Fibroblast of mammary gland (primary cell): Measurements from ENCODE around the gene CHRM3.
"Not testable (repeated sequence)": the region's sequence is repeated elsewhere in the genome, so short reads cannot be mapped to it uniquely, and the experiment has no call there.

ENCODE experiments used
- DNase-seq: peaks from one replicate; pipeline ENCODE4 v3.0.0-alpha.2; 2010; ENCODE audit warnings: low read depth
- H3K4me3 ChIP-seq: 2 replicates; pipeline ENCODE4 v1.5.1; 2011; ENCODE audit warnings: low read depth, mild to moderate bottlenecking, low read length, moderate library complexity; ENCODE audit not compliant: control insufficient read depth
- TF ChIP-seq, protein P1 (sequence below): conservative IDR thresholded peaks from 2 replicates; pipeline ENCODE4 v1.5.1; 2011; ENCODE audit warnings: low read depth, low read length, inconsistent platforms; ENCODE audit not compliant: control insufficient read depth, insufficient read depth

CHRM3 gene

DNA sequence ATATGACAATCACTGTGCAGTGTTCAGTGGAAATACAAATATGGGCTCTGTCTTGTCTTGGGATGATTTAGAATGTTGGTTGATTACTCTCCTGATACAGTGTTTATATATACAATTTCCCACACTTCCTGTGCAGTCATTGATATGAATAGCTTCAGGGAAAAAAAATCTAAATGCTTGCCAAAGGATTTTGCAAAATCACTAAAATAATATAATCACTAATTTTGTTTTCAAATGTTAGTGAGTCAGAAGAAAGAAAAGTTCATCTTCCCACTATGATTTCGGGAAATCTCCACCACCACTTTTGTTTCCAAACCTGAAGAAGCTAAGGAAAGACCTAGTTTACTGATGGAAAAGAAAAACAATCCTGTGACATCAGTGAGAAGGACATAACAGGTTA lies 32.1 kb upstream of the CHRM3 start:
- H3K4me3 ChIP-seq, result no peak overlapping the region
- DNase-seq, result peak; percentile 9
- TF ChIP-seq, protein P1, sequence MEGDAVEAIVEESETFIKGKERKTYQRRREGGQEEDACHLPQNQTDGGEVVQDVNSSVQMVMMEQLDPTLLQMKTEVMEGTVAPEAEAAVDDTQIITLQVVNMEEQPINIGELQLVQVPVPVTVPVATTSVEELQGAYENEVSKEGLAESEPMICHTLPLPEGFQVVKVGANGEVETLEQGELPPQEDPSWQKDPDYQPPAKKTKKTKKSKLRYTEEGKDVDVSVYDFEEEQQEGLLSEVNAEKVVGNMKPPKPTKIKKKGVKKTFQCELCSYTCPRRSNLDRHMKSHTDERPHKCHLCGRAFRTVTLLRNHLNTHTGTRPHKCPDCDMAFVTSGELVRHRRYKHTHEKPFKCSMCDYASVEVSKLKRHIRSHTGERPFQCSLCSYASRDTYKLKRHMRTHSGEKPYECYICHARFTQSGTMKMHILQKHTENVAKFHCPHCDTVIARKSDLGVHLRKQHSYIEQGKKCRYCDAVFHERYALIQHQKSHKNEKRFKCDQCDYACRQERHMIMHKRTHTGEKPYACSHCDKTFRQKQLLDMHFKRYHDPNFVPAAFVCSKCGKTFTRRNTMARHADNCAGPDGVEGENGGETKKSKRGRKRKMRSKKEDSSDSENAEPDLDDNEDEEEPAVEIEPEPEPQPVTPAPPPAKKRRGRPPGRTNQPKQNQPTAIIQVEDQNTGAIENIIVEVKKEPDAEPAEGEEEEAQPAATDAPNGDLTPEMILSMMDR, result no peak

DNA sequence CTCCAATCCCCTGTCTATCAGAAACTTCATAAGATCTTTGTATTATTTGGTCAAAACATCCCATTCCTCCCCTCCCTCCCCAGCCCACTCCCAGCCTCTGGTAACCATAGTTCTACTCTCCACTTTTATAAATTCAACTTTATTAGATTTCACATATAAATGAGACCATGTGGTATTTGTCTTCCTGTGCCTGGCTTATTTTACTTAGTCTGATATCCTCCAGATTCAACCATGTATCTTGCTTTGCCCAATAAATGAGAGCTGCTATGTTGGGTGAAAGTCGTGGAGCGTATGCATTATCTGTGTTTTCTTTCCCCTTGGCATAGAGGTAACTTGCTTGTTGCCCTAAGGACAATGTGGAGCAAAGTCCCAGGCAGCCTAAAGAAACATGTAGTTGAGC lies 28.5 kb upstream of the CHRM3 start:
- TF ChIP-seq, protein P1, result no peak
- no peak overlapping the region for H3K4me3 ChIP-seq
- DNase-seq, result no peak

DNA sequence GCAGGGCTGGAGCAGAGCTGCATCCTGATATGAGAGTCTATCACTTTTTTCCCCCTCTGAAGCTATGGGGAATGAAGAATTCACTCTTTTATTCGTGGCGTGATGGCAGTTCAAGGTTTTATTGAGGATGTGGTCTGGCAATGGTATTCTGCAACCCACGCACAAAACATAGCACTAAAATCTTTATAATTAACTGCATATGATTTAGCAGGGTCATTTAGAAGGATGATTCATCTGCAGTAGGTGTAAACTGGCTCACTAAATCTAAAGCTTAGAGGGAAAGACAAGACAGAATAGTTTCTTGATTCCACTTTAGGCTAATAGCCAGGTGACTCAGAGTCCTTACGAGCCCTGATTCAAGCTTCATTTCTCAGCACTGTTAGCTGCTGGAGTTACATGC lies 25.0 kb upstream of the CHRM3 start:
- H3K4me3 ChIP-seq, result no peak overlapping the region
- peak; percentile 91 for DNase-seq
- TF ChIP-seq, protein P1, result no peak

- no peak overlapping the region for H3K4me3 ChIP-seq
- DNase-seq, result no peak
- TF ChIP-seq, protein P1, result no peak
Observed at GRCh38 chr1:239363930-239364329, 22.4 kb upstream of the CHRM3 start.

DNA sequence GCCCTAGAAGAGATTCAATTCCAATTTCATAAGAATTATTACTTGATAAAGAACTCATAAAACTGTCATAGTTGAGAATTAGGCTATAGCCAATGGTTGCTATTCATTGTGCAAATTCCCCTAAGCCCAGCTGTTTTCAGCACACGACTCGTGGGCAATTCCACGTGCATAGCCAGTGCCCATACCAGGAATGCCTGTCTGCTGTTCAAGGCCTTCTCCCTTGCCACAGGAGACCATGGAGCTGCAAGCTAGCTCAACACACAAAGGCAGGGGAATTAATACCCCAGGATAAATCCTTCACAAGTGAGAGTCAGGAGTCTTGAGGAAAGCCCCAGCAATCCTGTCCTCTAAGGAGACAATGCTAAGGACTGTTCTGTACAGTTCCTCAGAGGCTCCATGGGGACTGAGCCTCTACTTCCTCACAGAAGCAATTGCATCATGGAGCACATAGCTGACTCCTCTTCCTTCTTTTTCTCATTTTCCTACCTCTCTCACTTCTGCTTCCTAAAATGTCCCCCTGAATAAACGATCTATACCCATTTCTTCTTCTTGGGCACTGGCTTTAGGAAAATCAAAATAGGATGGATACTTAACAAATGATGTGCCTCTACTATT lies 19.1 kb upstream of the CHRM3 start:
- no peak overlapping the region for H3K4me3 ChIP-seq
- TF ChIP-seq, protein P1, result no peak
- DNase-seq, result no peak

GRCh38 chr1:239368436-239369109 lies 17.8 kb upstream of the CHRM3 start:
- TF ChIP-seq, protein P1, result no peak
- DNase-seq, result no peak
- H3K4me3 ChIP-seq, result no peak overlapping the region

DNA sequence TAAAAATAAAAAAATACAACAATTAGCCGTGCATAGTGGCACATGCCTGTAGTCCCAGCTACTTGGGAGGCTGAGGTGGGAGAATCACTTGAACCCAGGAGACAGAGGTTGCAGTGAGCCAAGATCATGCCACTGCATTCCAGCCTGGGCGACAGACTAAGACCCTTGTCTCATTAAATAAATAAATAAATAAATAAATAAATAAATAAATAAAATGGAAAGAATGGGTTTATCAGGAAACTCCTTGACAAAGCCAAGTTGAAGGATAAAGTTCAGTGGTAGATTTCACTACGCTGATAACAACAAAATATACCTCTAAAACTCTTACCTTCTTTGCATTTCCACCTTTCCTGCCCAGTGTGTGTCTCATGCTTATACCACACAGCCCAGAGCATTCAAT lies 15.5 kb upstream of the CHRM3 start:
- not testable (repeated sequence) for DNase-seq, H3K4me3 ChIP-seq
